Measurements from ENCODE around the gene PLCD3.

The PLCD3 gene

DNA sequence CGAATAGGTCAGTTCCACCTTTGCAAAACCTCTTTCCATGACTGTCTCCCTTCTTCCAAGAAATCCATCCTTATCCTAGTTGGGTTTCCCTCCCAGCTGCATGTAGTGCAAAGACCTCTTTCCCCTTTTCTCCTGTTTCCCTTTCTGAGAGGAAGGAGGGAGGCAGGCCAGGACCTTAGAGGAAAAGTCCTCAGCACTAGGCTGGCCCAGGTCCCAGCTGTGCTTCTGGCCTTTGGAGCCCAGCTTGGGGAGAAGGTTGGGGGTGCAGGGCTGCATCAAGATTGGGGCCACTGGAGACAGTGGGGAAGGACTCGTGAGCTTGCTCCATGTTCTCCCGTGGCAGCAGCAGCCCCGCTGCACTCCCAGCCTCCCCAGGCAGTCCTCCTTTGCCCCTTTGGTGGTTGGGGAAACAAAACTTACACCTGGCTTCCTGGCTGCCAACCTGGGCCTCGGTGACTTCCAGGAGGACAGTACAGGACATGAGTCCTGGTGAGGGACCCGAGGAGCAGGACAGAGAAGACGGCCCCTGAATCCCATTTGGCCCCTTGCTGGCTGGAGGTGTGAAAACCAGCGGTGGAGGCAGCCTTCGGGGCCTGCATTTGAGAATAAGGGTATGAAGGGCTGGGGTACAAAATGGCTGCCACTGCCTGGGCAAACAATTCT lies 29.8 kb upstream of the PLCD3 start:
- Histone ChIP-seq H3K27ac (peak overlapping the region; percentile 18 to 70), H3K27me3 (no peaks in the 10 kb centered on the region), H3K4me1 (peaks cover 0 to 39% (median 32%) of the 10 kb centered on the region in 4 donors), H3K36me3 (no peaks in the 10 kb centered on the region), H3K9me3 (no peaks in the 10 kb centered on the region), H3K4me3 (peak overlapping the region; percentile 14 to 30)
- TF ChIP-seq, protein P1, sequence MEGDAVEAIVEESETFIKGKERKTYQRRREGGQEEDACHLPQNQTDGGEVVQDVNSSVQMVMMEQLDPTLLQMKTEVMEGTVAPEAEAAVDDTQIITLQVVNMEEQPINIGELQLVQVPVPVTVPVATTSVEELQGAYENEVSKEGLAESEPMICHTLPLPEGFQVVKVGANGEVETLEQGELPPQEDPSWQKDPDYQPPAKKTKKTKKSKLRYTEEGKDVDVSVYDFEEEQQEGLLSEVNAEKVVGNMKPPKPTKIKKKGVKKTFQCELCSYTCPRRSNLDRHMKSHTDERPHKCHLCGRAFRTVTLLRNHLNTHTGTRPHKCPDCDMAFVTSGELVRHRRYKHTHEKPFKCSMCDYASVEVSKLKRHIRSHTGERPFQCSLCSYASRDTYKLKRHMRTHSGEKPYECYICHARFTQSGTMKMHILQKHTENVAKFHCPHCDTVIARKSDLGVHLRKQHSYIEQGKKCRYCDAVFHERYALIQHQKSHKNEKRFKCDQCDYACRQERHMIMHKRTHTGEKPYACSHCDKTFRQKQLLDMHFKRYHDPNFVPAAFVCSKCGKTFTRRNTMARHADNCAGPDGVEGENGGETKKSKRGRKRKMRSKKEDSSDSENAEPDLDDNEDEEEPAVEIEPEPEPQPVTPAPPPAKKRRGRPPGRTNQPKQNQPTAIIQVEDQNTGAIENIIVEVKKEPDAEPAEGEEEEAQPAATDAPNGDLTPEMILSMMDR (IDR thresholded peaks at IDR 0.05) = no peak
- intact Hi-C loops (cut with DNase I; ENCODE audit: low total_unique reads) = no loop called here
- no peak for DNase-seq

DNA sequence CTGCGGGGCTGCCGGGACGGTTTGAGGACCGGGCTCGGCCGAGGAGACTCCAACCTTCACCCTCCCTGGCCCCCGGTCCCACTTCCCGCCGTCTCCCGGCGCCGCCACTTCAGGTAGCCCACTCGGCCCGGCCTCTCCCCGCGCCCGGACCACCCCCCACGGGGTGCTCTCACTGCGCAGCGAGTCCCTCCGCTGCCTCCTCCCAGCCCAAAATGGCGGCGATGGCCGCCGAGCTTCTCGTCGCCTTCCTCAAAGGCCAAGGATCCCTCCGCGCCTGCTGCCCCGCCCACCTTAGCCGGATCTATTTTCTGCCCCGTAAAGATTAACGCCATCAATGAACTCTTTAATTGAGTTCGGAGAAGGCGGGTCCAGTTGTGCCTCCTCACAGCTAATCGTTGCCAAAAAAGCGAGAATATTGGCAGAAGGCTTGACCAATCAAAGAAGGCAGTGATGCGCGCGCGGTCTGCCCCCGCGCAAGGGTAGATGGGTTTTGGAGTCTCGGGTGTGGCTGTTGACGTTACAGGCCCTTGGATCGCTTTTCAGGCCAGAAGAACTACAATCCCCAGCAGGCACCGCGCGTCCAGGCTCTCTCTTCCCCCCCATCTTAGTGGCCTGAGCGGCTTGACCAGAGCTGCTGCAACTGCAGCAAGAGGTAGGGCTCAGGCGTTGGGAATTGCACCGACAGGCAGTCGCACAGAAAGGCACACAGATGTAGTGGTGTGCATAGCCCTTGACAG lies 29.1 kb upstream of the PLCD3 start, which contains the start of gene HEXIM2:
HEXIM2 (plus strand) TSS at position 588 of the 737 bp plus-strand sequence. CDS start 919 bp downstream, outside the sequence.
- H3K36me3 ChIP-seq = no peaks in the 10 kb centered on the region
- no peaks in the 10 kb centered on the region for H3K9me3 ChIP-seq
- intact Hi-C loops (cut with DNase I; ENCODE audit: low total_unique reads) = no loop called here
- peaks cover 0 to 45% (median 35%) of the 10 kb centered on the region in 4 donors for H3K4me1 ChIP-seq
- H3K27ac ChIP-seq = peak within 1 kb of the TSS; percentile 99 to 100
- TF ChIP-seq, protein P1 (IDR thresholded peaks at IDR 0.05) = peak in 1 of 2 experiments; percentile 2
- H3K27me3 ChIP-seq = no peaks in the 10 kb centered on the region
- peak; percentile 98 to 99 for DNase-seq
- peak within 1 kb of the TSS; percentile 77 to 91 for H3K4me3 ChIP-seq

DNA sequence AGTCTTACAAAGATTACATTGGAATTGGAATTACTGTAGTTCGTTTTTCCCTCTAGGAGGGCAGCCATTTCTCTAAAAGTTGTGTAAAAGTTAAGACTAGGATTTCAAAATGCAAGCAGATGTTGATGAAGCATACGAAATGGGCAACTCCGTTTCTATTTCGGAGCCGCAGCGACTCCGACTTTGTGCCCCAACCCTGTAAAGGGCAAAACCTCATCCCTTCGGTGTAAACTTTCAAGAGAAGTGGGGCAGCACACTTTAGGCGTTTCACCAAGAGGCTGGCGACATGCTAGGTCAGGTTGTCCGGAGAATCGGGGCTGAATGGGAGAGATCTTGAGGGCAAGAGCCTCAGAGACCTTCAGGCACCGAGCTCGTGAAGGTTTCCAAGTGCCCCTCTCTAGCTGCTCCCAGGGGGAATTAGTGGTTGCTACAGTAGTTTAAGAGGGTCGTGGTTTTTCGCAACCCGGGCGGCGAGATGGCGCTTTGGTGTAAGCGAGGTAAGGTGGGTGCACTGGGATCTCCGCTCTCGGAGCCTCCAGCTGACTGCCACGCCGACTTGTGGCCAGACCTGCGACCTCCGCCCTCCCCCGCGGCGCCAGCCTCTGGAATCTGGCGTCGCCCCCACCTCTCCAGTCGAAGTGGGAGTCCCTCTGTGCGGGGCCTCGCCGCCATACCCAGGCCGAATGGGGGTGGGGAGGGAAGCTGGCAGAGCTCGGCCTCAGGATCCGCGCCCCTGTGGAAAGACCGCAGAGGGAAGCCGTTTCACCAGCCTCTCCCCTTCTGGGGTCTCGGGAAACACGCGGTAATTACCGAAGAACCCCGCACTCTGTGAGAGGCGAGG lies 28.4 kb upstream of the PLCD3 start:
- Histone ChIP-seq H3K36me3 (no peaks in the 10 kb centered on the region), H3K9me3 (no peaks in the 10 kb centered on the region), H3K27me3 (no peaks in the 10 kb centered on the region), H3K27ac (peak overlapping the region; percentile 99 to 100), H3K4me3 (peak overlapping the region; percentile 77 to 91), H3K4me1 (peaks cover 0 to 53% (median 36%) of the 10 kb centered on the region in 4 donors)
- intact Hi-C loops (cut with DNase I; ENCODE audit: low total_unique reads) = no loop called here
- TF ChIP-seq, protein P1 (IDR thresholded peaks at IDR 0.05) = peak in 1 of 2 experiments; percentile 6
- DNase-seq = peak in 1 of 2 donors; percentile 82

DNA sequence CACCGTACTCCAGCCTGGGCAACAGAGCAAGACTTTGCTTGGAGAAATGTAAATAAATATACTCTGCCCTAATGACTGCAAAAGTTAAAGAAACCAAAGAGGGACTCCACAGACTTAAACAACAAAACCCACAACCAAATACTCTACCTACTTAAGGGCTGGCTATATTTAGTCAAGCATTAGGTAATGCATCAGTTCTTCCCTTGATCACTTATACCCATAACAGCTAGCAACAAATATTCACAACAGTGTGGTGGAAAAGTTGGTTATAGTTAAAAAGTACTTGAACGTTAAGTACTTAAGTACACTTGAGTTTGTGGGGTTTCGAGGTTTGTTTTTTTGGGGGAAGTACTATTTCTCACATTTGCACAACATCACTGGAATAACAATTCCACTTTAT lies 23.9 kb upstream of the PLCD3 start:
- Histone ChIP-seq H3K4me1 (peaks cover 0 to 81% (median 49%) of the 10 kb centered on the region in 4 donors), H3K36me3 (no peaks in the 10 kb centered on the region), H3K4me3 (no peak overlapping the region), H3K27ac (no peak overlapping the region), H3K27me3 (no peaks in the 10 kb centered on the region), H3K9me3 (no peaks in the 10 kb centered on the region)
- intact Hi-C loops (cut with DNase I; ENCODE audit: low total_unique reads) = no loop called here
- no peak for DNase-seq
- TF ChIP-seq, protein P1 (IDR thresholded peaks at IDR 0.05) = no peak

DNA sequence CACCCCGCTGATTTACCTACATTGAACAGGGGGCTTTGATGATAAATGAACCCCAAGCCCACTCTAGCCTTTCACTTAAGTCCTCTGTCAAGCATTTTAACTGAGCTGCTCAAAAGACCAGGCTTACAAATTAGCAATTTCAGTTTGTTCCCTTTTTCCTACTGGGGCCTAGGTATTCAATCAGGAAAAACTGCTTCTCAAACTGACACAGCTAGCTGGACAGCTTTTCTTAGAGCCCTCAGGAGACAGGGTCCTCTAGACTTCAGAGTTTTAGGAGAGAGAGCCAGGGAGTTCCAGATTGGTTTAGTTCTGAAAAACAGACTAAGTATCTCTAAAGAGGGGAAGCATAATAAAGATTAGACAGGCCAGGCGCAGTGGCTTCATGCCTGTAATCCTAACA lies 23.2 kb upstream of the PLCD3 start:
- Histone ChIP-seq H3K4me1 (peaks cover 0 to 89% (median 55%) of the 10 kb centered on the region in 4 donors), H3K27ac (peak overlapping the region; percentile 9 to 26), H3K36me3 (no peaks in the 10 kb centered on the region), H3K4me3 (no peak overlapping the region), H3K27me3 (no peaks in the 10 kb centered on the region), H3K9me3 (no peaks in the 10 kb centered on the region)
- TF ChIP-seq, protein P1 (IDR thresholded peaks at IDR 0.05) = no peak
- no peak for DNase-seq
- intact Hi-C loops (cut with DNase I; ENCODE audit: low total_unique reads) = no loop called here
